Measurements from ENCODE around the gene ARHGAP40. TPM values are rescaled to one million over a fixed set of nuclear protein-coding genes. Genes with fewer than 3 reads are reported as not detected.
A peak's percentile ranks its signal among the peaks of the same experiment; 100 is the strongest.

The ARHGAP40 gene
- total and polyA plus RNA-seq, 2 of the 13 experiments (the other 11 are each of a cell fraction or from before 2014, with no cell fraction given): 0.75 to 2.1 TPM

- TF ChIP-seq TCF12 (IDR thresholded peaks at IDR 0.05) (no peak), TCF12 (CRISPR knock-in tag; IDR thresholded peaks at IDR 0.05) (no peak), ZSCAN29 (CRISPR knock-in tag; conservative IDR thresholded peaks at IDR 0.05) (no peak), DZIP1 (CRISPR knock-in tag; IDR thresholded peaks at IDR 0.05) (0 out of 2 replicates have a peak, but pooled peaks have one; percentile 54), ZNF768 (CRISPR knock-in tag; IDR thresholded peaks at IDR 0.05) (peak; percentile 84), ZBTB25 (CRISPR knock-in tag; IDR thresholded peaks at IDR 0.05) (no peak), ZNF558 (CRISPR knock-in tag; IDR thresholded peaks at IDR 0.05; ENCODE audit: borderline replicate concordance) (no peak), SIX4 (CRISPR knock-in tag; IDR thresholded peaks at IDR 0.05) (no peak), XRCC5 (optimal IDR thresholded peaks at IDR 0.05; ENCODE audit: low read length) (no peak), RAD21 (CRISPR knock-in tag; IDR thresholded peaks at IDR 0.05) (no peak), PHF8 (CRISPR knock-in tag; IDR thresholded peaks at IDR 0.05) (no peak), GLI4 (CRISPR knock-in tag; IDR thresholded peaks at IDR 0.05; ENCODE audit: borderline replicate concordance) (no peak)
These were observed 27.2 kb downstream of the ARHGAP40 start (continued) for GRCh38 chr20:38628580-38629470.
